ENCODE measurements around the gene TOX2.

The TOX2 gene

GRCh38 chr20:44021900-44022299 lies 107.2 kb downstream of the TOX2 start:
- no peak for ATAC-seq (ENCODE audit: low read depth)
- peak; percentile 74 for DNase-seq (ENCODE audit: low spot score)

DNA sequence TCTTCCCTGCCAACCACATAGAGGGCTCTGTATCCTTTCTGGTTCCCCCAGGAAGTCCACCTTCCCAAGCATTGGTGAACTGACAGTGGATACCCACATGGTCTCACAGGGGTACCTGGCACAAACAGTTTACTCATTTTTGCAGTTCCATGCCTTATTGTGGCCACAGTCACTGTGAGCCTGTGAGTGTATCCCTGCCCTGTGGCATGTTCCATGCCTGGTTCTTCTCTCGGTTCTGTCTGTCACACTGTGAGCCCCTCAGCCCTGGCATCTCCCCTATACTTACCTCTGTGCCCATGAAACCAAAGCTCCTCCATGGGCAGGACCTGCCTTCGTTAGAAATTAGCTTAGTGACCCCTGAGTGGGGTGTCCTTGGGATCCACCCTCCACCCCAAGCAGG lies 107.8 kb downstream of the TOX2 start:
- peaks cover 20% of the 10 kb centered on the region for H3K4me1 ChIP-seq (ENCODE audit: insufficient read depth, poor library complexity, severe bottlenecking)
- H3K27me3 ChIP-seq (ENCODE audit: insufficient read depth, poor library complexity, severe bottlenecking), result no peaks in the 10 kb centered on the region
- ATAC-seq (ENCODE audit: low read depth), result no peak
- no peak overlapping the region for H3K4me3 ChIP-seq (ENCODE audit: severe bottlenecking)
- TF ChIP-seq CTCF (IDR thresholded peaks at IDR 0.05; ENCODE audit: poor library complexity, severe bottlenecking), result no peak
- H3K9me3 ChIP-seq (ENCODE audit: severe bottlenecking), result no peaks in the 10 kb centered on the region
- H3K36me3 ChIP-seq (ENCODE audit: low read depth), result no peaks in the 10 kb centered on the region
- DNase-seq (ENCODE audit: low spot score), result peak; percentile 61
- no peak overlapping the region for H3K27ac ChIP-seq (ENCODE audit: poor library complexity, severe bottlenecking)

More at GRCh38 chr20:44021900-44022299, 107.2 kb downstream of the TOX2 start:
- peaks cover 20% of the 10 kb centered on the region for H3K4me1 ChIP-seq (ENCODE audit: insufficient read depth, poor library complexity, severe bottlenecking)
- no peak overlapping the region for H3K4me3 ChIP-seq (ENCODE audit: severe bottlenecking)
- H3K36me3 ChIP-seq (ENCODE audit: low read depth), result no peaks in the 10 kb centered on the region
- H3K27ac ChIP-seq (ENCODE audit: poor library complexity, severe bottlenecking), result no peak overlapping the region
- no peaks in the 10 kb centered on the region for H3K27me3 ChIP-seq (ENCODE audit: insufficient read depth, poor library complexity, severe bottlenecking)
- TF ChIP-seq CTCF (IDR thresholded peaks at IDR 0.05; ENCODE audit: poor library complexity, severe bottlenecking), result no peak
- no peaks in the 10 kb centered on the region for H3K9me3 ChIP-seq (ENCODE audit: severe bottlenecking)

GRCh38 chr20:44023515-44024371 lies 109.1 kb downstream of the TOX2 start:
- no peak overlapping the region for H3K27ac ChIP-seq (ENCODE audit: poor library complexity, severe bottlenecking)
- H3K4me3 ChIP-seq (ENCODE audit: severe bottlenecking), result no peak overlapping the region
- H3K36me3 ChIP-seq (ENCODE audit: low read depth), result no peaks in the 10 kb centered on the region
- ATAC-seq (ENCODE audit: low read depth) (no peak), DNase-seq (ENCODE audit: low spot score) (peak; percentile 69)
- no peaks in the 10 kb centered on the region for H3K27me3 ChIP-seq (ENCODE audit: insufficient read depth, poor library complexity, severe bottlenecking)
- H3K4me1 ChIP-seq (ENCODE audit: insufficient read depth, poor library complexity, severe bottlenecking), result peaks cover 9% of the 10 kb centered on the region
- no peaks in the 10 kb centered on the region for H3K9me3 ChIP-seq (ENCODE audit: severe bottlenecking)
- no peak for TF ChIP-seq CTCF (IDR thresholded peaks at IDR 0.05; ENCODE audit: poor library complexity, severe bottlenecking)

DNA sequence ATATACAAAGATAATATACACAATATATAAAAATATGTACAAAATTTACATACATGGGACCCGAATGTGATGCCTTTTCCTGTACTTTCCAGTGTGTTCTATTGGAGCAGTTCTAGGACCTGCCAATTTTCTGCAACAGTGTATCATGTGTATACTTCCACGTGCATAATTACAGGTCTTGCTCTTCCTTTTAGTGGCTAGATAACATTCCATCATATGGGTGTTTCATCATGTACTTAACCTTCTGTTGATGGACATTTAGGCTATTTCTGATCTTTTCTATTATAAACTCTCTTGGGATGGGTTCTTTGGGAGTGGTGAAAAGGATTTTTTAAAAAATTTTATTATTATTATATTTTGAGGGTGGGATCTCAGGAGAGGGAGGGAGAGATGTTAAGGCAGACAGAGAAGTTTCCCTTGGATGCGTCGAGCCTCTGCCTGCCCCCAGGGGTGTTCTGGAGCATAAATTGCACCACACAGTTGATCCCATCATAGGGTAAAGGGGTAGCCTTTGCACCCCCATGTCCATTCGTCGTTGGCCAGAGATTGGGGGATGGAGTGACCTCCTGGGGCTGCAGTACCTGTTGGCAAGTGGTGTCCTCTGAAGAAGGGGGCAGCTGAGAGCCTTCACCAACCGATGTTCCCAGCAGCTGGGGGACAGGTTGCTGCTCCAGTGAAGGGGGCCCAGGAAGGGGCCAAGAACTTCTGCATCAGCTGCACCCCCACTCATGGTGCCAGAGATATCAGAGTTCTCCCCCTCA lies 110.3 kb downstream of the TOX2 start:
- Histone ChIP-seq H3K27ac (ENCODE audit: poor library complexity, severe bottlenecking) (no peak overlapping the region), H3K27me3 (ENCODE audit: insufficient read depth, poor library complexity, severe bottlenecking) (no peaks in the 10 kb centered on the region), H3K9me3 (ENCODE audit: severe bottlenecking) (no peaks in the 10 kb centered on the region), H3K4me1 (ENCODE audit: insufficient read depth, poor library complexity, severe bottlenecking) (no peaks in the 10 kb centered on the region), H3K36me3 (ENCODE audit: low read depth) (no peaks in the 10 kb centered on the region), H3K4me3 (ENCODE audit: severe bottlenecking) (no peak overlapping the region)
- ATAC-seq (ENCODE audit: low read depth) (no peak), DNase-seq (ENCODE audit: low spot score) (peak; percentile 59)
- no peak for TF ChIP-seq CTCF (IDR thresholded peaks at IDR 0.05; ENCODE audit: poor library complexity, severe bottlenecking)
